Bronchial epithelial cell (primary cell): ENCODE results near the gene METAP1D. TPM values are rescaled to one million over a fixed set of nuclear protein-coding genes. Genes with fewer than 3 reads are reported as not detected.

Experiments used
- DNase-seq: peaks from one replicate; pipeline ENCODE4 v3.0.0-alpha.2; 2010; ENCODE audit warnings: low read depth
- FAIRE-seq: peaks from 2 replicates; lab custom pipeline; 2011; peaks lifted over from hg19 to GRCh38; lab: Jason Lieb, UNC
- H3K27me3 ChIP-seq: 2 replicates; pipeline ENCODE4 v1.5.1; 2011; ENCODE audit warnings: low read length; ENCODE audit not compliant: control insufficient read depth, insufficient read depth
- H3K36me3 ChIP-seq: 2 replicates; pipeline ENCODE4 v1.5.1; 2011; ENCODE audit warnings: low read length; ENCODE audit not compliant: control insufficient read depth, insufficient read depth
- H3K4me3 ChIP-seq: 2 replicates; pipeline ENCODE4 v1.5.1; 2011; ENCODE audit warnings: mild to moderate bottlenecking, low read depth, low read length, control low read depth
- total RNA-seq: library from RNA; depleted of rRNA; stranded (reverse); fragments of >200 nt; gene quantifications from 2 replicates; pipeline ENCODE4 v1.2.1, GENCODE V29; 2014
- TF ChIP-seq, protein P1 (sequence below): IDR thresholded peaks from 2 replicates; pipeline ENCODE4 v1.5.1; 2011; ENCODE audit warnings: mild to moderate bottlenecking, moderate library complexity, low read length, control low read depth, inconsistent platforms; ENCODE audit not compliant: insufficient read depth, severe bottlenecking

METAP1D gene
- total RNA-seq, 1 donor from 2014 or later: 2.6 TPM

DNA sequence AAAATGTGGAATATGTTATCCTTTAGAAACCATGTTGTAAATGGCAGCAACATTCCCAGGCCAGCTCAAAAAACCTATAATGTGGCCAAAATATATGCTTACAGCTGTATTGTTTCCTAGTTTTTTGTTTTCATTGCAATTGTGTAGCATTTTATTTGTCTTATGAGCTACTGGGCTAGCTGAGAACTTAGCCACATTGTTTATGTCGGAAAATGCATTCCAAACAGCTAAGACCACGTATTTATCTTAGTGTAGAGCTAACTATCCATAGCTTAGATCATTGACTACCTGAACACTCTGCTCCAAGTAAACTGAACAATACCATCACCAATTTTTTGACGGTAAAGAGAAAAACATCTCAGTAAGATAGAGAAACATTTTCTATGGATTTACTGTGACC, 38.4 kb downstream of the METAP1D start:
- DNase-seq (no peak), FAIRE-seq (no peak)
- Histone ChIP-seq H3K27me3 (no peaks in the 10 kb centered on the region), H3K4me3 (no peak overlapping the region), H3K36me3 (no peaks in the 10 kb centered on the region)
- TF ChIP-seq, protein P1, sequence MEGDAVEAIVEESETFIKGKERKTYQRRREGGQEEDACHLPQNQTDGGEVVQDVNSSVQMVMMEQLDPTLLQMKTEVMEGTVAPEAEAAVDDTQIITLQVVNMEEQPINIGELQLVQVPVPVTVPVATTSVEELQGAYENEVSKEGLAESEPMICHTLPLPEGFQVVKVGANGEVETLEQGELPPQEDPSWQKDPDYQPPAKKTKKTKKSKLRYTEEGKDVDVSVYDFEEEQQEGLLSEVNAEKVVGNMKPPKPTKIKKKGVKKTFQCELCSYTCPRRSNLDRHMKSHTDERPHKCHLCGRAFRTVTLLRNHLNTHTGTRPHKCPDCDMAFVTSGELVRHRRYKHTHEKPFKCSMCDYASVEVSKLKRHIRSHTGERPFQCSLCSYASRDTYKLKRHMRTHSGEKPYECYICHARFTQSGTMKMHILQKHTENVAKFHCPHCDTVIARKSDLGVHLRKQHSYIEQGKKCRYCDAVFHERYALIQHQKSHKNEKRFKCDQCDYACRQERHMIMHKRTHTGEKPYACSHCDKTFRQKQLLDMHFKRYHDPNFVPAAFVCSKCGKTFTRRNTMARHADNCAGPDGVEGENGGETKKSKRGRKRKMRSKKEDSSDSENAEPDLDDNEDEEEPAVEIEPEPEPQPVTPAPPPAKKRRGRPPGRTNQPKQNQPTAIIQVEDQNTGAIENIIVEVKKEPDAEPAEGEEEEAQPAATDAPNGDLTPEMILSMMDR: no peak

DNA sequence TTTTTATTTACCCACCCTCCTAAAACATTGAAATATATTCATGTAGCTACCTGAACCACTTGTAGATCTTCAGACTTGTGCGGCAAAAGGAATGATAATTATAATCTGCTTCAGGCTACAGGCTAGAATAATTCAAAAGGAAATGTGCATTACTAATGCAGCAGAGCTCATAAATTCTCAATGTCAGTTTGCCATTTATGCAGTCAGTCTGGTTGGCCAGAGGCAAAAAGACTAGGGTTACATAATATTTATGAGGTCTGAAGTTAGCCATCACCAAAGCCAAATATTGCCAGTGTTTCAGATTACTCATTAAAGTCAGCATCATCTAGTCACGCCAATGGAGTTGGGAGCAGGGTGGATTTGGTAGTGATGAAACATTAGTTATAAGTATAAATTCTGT, 38.9 kb downstream of the METAP1D start:
- H3K36me3 ChIP-seq: no peaks in the 10 kb centered on the region
- TF ChIP-seq, protein P1: no peak
- FAIRE-seq: no peak
- no peak overlapping the region for H3K4me3 ChIP-seq
- H3K27me3 ChIP-seq: no peaks in the 10 kb centered on the region
- peak; percentile 35 for DNase-seq

DNA sequence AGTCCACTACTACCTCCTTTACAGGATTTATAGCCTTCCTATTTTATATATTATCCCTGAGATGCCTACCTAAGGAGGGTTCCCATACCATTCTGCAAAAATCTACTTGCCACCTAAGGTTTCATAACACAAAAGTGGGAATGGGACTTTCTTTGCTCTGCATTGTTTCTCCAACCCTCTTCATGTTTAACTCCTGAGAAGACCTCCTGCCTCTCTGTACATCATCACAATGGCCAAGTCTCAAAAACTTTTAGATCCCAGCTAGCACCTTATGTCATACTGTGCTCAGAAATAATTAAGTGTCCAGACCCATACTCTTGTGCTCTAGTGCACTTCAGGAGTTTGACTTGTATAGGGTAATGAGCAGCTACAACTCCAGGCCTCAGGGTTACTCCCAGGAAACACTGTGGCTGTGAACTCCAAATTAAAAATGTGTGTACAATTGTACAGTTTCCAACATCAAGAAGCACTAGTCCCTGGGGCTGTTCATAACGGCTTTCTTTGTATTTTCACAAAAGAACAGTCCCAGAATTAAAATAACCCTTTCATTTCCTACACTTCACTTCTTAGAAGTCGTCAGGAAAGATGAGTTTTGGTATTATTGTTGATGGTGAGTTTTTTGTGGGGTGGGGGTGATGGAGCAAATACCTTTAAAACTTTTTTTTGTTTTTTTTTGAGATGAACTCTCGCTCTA, 39.4 kb downstream of the METAP1D start:
- FAIRE-seq (no peak), DNase-seq (no peak)
- no peaks in the 10 kb centered on the region for H3K36me3 ChIP-seq
- no peak overlapping the region for H3K4me3 ChIP-seq
- no peaks in the 10 kb centered on the region for H3K27me3 ChIP-seq
- TF ChIP-seq, protein P1: no peak

DNA sequence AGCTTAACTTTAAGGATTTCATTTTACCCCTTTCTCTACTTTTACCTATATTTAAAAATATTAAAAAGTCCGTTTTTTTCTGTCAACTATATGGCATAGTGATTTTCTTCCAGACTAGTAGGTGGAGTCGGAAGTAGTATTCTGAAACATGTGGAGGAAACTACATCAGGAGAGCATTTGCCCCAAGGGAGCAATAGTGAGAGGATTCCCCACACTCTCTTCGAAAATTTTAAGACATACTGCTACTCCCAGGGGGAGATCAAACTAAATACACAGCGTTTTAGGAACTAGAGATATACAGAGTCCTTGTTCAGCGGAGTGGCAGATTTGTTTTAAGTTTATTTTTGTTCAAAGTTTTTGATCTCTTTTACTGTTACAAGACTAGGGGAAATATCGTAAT, 40.6 kb downstream of the METAP1D start:
- TF ChIP-seq, protein P1: no peak
- no peaks in the 10 kb centered on the region for H3K27me3 ChIP-seq
- H3K4me3 ChIP-seq: no peak overlapping the region
- no peak for FAIRE-seq
- H3K36me3 ChIP-seq: no peaks in the 10 kb centered on the region
- no peak for DNase-seq

DNA sequence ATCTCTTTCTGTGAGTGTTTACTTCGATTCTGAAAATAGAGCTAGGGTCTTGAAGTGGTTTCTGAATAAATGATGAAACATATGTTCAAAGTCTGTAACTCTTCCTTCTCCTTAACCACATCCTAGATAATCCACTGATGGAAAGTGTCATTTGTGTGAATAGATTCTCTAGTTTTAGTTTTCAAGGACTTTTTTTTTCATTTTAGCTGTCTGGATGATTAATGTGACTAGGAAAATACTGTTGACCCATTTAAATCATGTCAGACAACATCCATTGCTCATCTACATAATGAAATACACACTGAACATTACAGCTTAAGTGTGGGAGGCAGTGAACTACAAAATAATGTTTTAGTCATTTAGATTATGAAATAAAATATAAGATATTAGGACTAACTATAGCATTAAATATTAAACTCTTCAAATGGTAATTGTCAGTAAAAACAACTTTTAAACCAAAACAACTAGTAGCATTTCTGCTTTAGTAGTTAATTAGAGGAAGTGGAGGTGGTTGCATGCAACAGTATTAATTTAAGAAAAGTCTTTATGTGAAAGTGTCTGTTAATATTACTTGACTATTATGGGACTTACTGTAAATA, 46.4 kb downstream of the METAP1D start:
- no peak for FAIRE-seq
- no peaks in the 10 kb centered on the region for H3K36me3 ChIP-seq
- TF ChIP-seq, protein P1: no peak
- DNase-seq: no peak
- no peak overlapping the region for H3K4me3 ChIP-seq
- H3K27me3 ChIP-seq: no peaks in the 10 kb centered on the region
